HCT116 (cell line): Measurements from ENCODE around the gene CCS. TPM values are rescaled to one million over a fixed set of nuclear protein-coding genes. Genes with fewer than 3 reads are reported as not detected.

ENCODE experiments used
- ATAC-seq: fragments of 200-7000 bp; cut with Tn5 transposase; 2 replicates; pipeline ENCODE4 v1.9.1; 2020; ENCODE audit warnings: mild to moderate bottlenecking, moderate library complexity
- BruUV-seq: library from RNA; stranded (reverse); fragments of 400-500 nt; replicated peaks from 2 replicates; lab custom pipeline; 2021; lab: Mats Ljungman, UMichigan
- CTCF ChIA-PET: fragments of 300-600 bp; sonication (Branson Sonifier 250); formaldehyde crosslinking; loops from one replicate; lab custom pipeline; 2021; ENCODE audit warnings: antibody characterized with exemption; lab: Charles Lee
- POLR2A ChIA-PET: fragments of 300-600, 350-600 bp; sonication (Branson Sonifier 250); formaldehyde crosslinking; loops from one replicate; lab custom pipeline; 2021; ENCODE audit warnings: antibody characterized with exemption; lab: Charles Lee
- RAD21 ChIA-PET, 2 experiments: fragments of 300-600 bp; sonication (Branson Sonifier 250); formaldehyde crosslinking; loops; one replicate each; lab custom pipeline; 2023; ENCODE audit warnings: low total read pairs in 2 of 2; ENCODE audit not compliant: uncharacterized antibody in 2 of 2, unreplicated experiment in 2 of 2, low non-redundant PET in 1 of 2; lab: Charles Lee
- DNase-seq: peaks from one replicate; pipeline ENCODE4 v3.0.0-alpha.2; 2010; ENCODE audit warnings: low read depth, low spot score
- H2AFZ ChIP-seq: fragments of 200-600 bp; shearing (Covaris generic), sonication (generic); 2 replicates; pipeline ENCODE4 v1.6.1; 2017; ENCODE audit warnings: low read depth, mixed run types, mixed read lengths, antibody characterized with exemption, low read length; ENCODE audit not compliant: poor library complexity, severe bottlenecking
- H3K27ac ChIP-seq: 2 replicates; pipeline ENCODE4 v1.5.1; 2012; ENCODE audit warnings: low read depth, low read length
- H3K27me3 ChIP-seq: fragments of 200-600 bp; sonication (generic); 2 replicates; pipeline ENCODE4 v1.6.1; 2016; ENCODE audit warnings: mixed run types, low read length, mixed read lengths; ENCODE audit not compliant: insufficient read depth
- H3K36me3 ChIP-seq, 2 experiments: fragments of 200-500 bp in 1 of 2; fragments of 200-600 bp in 1 of 2; sonication (Bioruptor generic) in 1 of 2; sonication (generic) in 1 of 2; 2 replicates each; pipeline versions ENCODE4 v1.5.1 to v1.6.1; 2014 to 2016; ENCODE audit warnings: low read length in 2 of 2, inconsistent platforms in 1 of 2, mixed read lengths in 1 of 2, mixed run types in 1 of 2; ENCODE audit not compliant: insufficient read depth in 2 of 2, control insufficient read depth in 1 of 2
- H3K4me1 ChIP-seq, 2 experiments: fragments of 200-600 bp in 1 of 2; sonication (generic) in 1 of 2; 2 replicates each; pipeline versions ENCODE4 v1.5.1 to v1.6.1; 2012 to 2017; ENCODE audit warnings: low read length in 2 of 2, inconsistent platforms in 1 of 2, mild to moderate bottlenecking in 1 of 2, mixed read lengths in 1 of 2, mixed run types in 1 of 2, moderate library complexity in 1 of 2; ENCODE audit not compliant: insufficient read depth in 2 of 2, control insufficient read depth in 1 of 2
- H3K4me2 ChIP-seq: fragments of 200-600 bp; sonication (generic); 2 replicates; pipeline ENCODE4 v1.6.1; 2017; ENCODE audit warnings: mixed run types, low read length, mixed read lengths
- H3K4me3 ChIP-seq, 2 experiments: fragments of 200-600 bp in 1 of 2; sonication (generic) in 1 of 2; replicated peaks in 1 of 2; 2 replicates each; pipeline ENCODE4 v1.5.1; 2011 to 2016; ENCODE audit warnings: low read length in 2 of 2, control low read depth in 1 of 2, low read depth in 1 of 2, mild to moderate bottlenecking in 1 of 2, mixed read lengths in 1 of 2, mixed run types in 1 of 2
- H3K79me2 ChIP-seq: fragments of 200-600 bp; sonication (generic); 2 replicates; pipeline ENCODE4 v1.6.1; 2017; ENCODE audit warnings: mild to moderate bottlenecking, mixed run types, low read length, moderate library complexity, mixed read lengths; ENCODE audit not compliant: insufficient read depth
- H3K9ac ChIP-seq: fragments of 200-600 bp; sonication (generic); 2 replicates; pipeline ENCODE4 v1.6.1; 2016; ENCODE audit warnings: low read length, mixed read lengths
- H3K9me2 ChIP-seq: fragments of 200-600 bp; sonication (generic), shearing (Covaris generic); 2 replicates; pipeline ENCODE4 v1.6.1; 2017; ENCODE audit warnings: mixed run types, mild to moderate bottlenecking, moderate library complexity; ENCODE audit not compliant: insufficient read depth
- H3K9me3 ChIP-seq, 2 experiments: fragments of 200-500 bp in 1 of 2; fragments of 200-600 bp in 1 of 2; sonication (Bioruptor generic) in 1 of 2; sonication (generic) in 1 of 2; 2 replicates each; pipeline ENCODE4 v1.6.1; 2014 to 2017; ENCODE audit warnings: low read length in 2 of 2, mixed read lengths in 2 of 2, inconsistent platforms in 1 of 2, low read depth in 1 of 2, mild to moderate bottlenecking in 1 of 2, mixed run types in 1 of 2, moderate library complexity in 1 of 2; ENCODE audit not compliant: control insufficient read depth in 1 of 2, insufficient read depth in 1 of 2
- H4K20me1 ChIP-seq: fragments of 200-600 bp; sonication (generic), shearing (Covaris generic); 2 replicates; pipeline ENCODE4 v1.6.1; 2017; ENCODE audit warnings: mixed run types, mild to moderate bottlenecking, moderate library complexity; ENCODE audit not compliant: insufficient read depth
- CBX3 ChIP-seq: IDR thresholded peaks from 2 replicates; pipeline ENCODE4 v1.6.1; 2012; ENCODE audit warnings: low read depth
- CTCF ChIP-seq, 3 experiments: fragments of 200-600 bp in 1 of 3; sonication (generic) in 1 of 3; IDR thresholded peaks in 2 of 3; conservative IDR thresholded peaks in 1 of 3; 2 replicates each; pipeline ENCODE4 v1.5.1; 2012 to 2017; ENCODE audit warnings: low read depth in 2 of 3, low read length in 2 of 3, antibody characterized with exemption in 1 of 3, borderline replicate concordance in 1 of 3, control low read depth in 1 of 3, mild to moderate bottlenecking in 1 of 3, mixed read lengths in 1 of 3, mixed run types in 1 of 3, moderate library complexity in 1 of 3; ENCODE audit not compliant: insufficient read depth in 1 of 3
- EZH2phosphoT487 ChIP-seq: fragments of 200-600 bp; IDR thresholded peaks from 2 replicates; pipeline ENCODE4 v1.6.1; 2018; ENCODE audit warnings: antibody characterized with exemption, borderline replicate concordance
- FOSL1 ChIP-seq: IDR thresholded peaks from 2 replicates; pipeline ENCODE4 v1.6.1; 2012; ENCODE audit warnings: low read depth
- POLR2A ChIP-seq: IDR thresholded peaks from 2 replicates; pipeline ENCODE4 v1.7.0; 2011; ENCODE audit warnings: borderline replicate concordance; ENCODE audit not compliant: insufficient read depth, insufficient read length; ENCODE audit errors: extremely low read depth
- SIN3A ChIP-seq: IDR thresholded peaks from 2 replicates; pipeline ENCODE4 v1.6.1; 2012; ENCODE audit warnings: low read depth
- SRF ChIP-seq: IDR thresholded peaks from 2 replicates; pipeline ENCODE4 v1.6.1; 2012; ENCODE audit warnings: low read depth
- YY1 ChIP-seq: IDR thresholded peaks from 2 replicates; pipeline ENCODE4 v1.6.1; 2011; ENCODE audit warnings: low read length, low read depth, moderate library complexity, mild to moderate bottlenecking; ENCODE audit not compliant: insufficient replicate concordance; ENCODE audit errors: extremely low read depth
- ZFX ChIP-seq: fragments of 450-650 bp; IDR thresholded peaks from 2 replicates; pipeline ENCODE4 v1.6.1; 2017
- intact Hi-C: fragments of 100-400 bp; cut with micrococcal nuclease; formaldehyde crosslinking; loops from 2 replicates; pipeline ENCODE4 v1.10.0; 2022
- total RNA-seq: library from RNA; stranded (reverse); gene quantifications from one replicate; pipeline ENCODE4 v1.2.1, GENCODE V29; 2021; ENCODE audit not compliant: unreplicated experiment
- TF ChIP-seq, protein P1 (sequence below): IDR thresholded peaks from 2 replicates; pipeline ENCODE4 v1.6.1; 2012

Gene CCS
- total RNA-seq, 1 experiment from 2014 or later, result 40.6 TPM

GRCh38 chr11:66562275-66562674, 30.7 kb upstream of the CCS start:
- CTCF ChIA-PET, result no interaction called here
- DNase-seq (no peak), ATAC-seq (no peak)
- H3K4me2 ChIP-seq, result no peak overlapping the region
- no peaks in the 10 kb centered on the region for H3K79me2 ChIP-seq
- no peaks in the 10 kb centered on the region for H3K4me1 ChIP-seq
- intact Hi-C loops, result no loop called here
- H4K20me1 ChIP-seq, result no peaks in the 10 kb centered on the region
- no peaks in the 10 kb centered on the region for H3K9me3 ChIP-seq
- RAD21 ChIA-PET, result no interaction called here
- H3K36me3 ChIP-seq, result no peaks in the 10 kb centered on the region
- TF ChIP-seq SRF (no peak), POLR2A (no peak), CTCF (IDR thresholded peaks at IDR 0.05 in 2 of 3, conservative IDR thresholded peaks at IDR 0.05 in 1 of 3; ENCODE audit: borderline replicate concordance in 1 of 3, insufficient read depth in 1 of 3, low read depth in 2 of 3, low read length in 2 of 3) (no peak), YY1 (no peak), SIN3A (no peak), FOSL1 (no peak), EZH2phosphoT487 (no peak), ZFX (no peak), CBX3 (no peak)
- TF ChIP-seq, protein P1, sequence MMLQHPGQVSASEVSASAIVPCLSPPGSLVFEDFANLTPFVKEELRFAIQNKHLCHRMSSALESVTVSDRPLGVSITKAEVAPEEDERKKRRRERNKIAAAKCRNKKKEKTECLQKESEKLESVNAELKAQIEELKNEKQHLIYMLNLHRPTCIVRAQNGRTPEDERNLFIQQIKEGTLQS, result no peak
- POLR2A ChIA-PET, result interaction anchor here (0.8 kb wide), 1 partner anchor 13 kb away, joined by 3 read pairs; no protein-coding TSS in a partner anchor
- no TSS peak for BruUV-seq
- no peak overlapping the region for H3K9ac ChIP-seq
- H3K27me3 ChIP-seq, result no peaks in the 10 kb centered on the region
- H2AFZ ChIP-seq, result no peak overlapping the region
- no peaks in the 10 kb centered on the region for H3K9me2 ChIP-seq
- no peak overlapping the region for H3K27ac ChIP-seq
- no peak overlapping the region for H3K4me3 ChIP-seq
